Lower lobe of right lung (tissue), 2 donors: ENCODE measurements around the gene TFF3. TPM values are rescaled to one million over a fixed set of nuclear protein-coding genes. Genes with fewer than 3 reads are reported as not detected.

ENCODE experiments used
- ATAC-seq, 2 donors: fragments of 200-7000 bp; cut with Tn5 transposase; one replicate each; pipeline ENCODE4 v1.9.1; 2020 to 2022; ENCODE audit warnings: mild to moderate bottlenecking in 2 of 2, moderate library complexity in 2 of 2
- DNase-seq: peaks from one replicate; pipeline ENCODE4 v3.0.0-alpha.2; 2020
- H3K27ac ChIP-seq: fragments of 200-600 bp; one replicate; pipeline ENCODE4 v1.8.0; 2022
- H3K27me3 ChIP-seq: fragments of 200-600 bp; one replicate; pipeline ENCODE4 v1.8.0; 2022; ENCODE audit warnings: low read depth
- H3K36me3 ChIP-seq: fragments of 200-600 bp; one replicate; pipeline ENCODE4 v1.8.0; 2022; ENCODE audit warnings: mild to moderate bottlenecking
- H3K4me1 ChIP-seq: fragments of 200-600 bp; one replicate; pipeline ENCODE4 v1.8.0; 2022
- H3K4me3 ChIP-seq: fragments of 200-600 bp; one replicate; pipeline ENCODE4 v1.8.0; 2022; ENCODE audit warnings: mild to moderate bottlenecking
- H3K9me3 ChIP-seq: fragments of 200-600 bp; one replicate; pipeline ENCODE4 v1.8.0; 2022
- CTCF ChIP-seq: fragments of 200-600 bp; IDR thresholded peaks from one replicate; pipeline ENCODE4 v1.8.0; 2022; ENCODE audit warnings: antibody characterized with exemption, mild to moderate bottlenecking
- intact Hi-C: fragments of 100-400 bp; cut with DNase I; formaldehyde crosslinking; loops from one replicate; pipeline ENCODE4 v1.11.0; 2022
- total RNA-seq: library from RNA; stranded (reverse); fragmentation: NEBNext Ultra II Directional; extraction: Animal tissue kit (Norgen Biotek cat#: 25700); gene quantifications from one replicate; pipeline ENCODE4 v1.2.1, GENCODE V29; 2021
- donor health status: DM: no; HTN: yes; CAD: no; lungs with severe emphysema.

TFF3 gene
- total RNA-seq, 1 donor from 2014 or later = 19.0 TPM

- intact Hi-C loops = no loop called here
- no peak for DNase-seq
- Histone ChIP-seq H3K4me1 (peaks cover 51% of the 10 kb centered on the region), H3K36me3 (no peaks in the 10 kb centered on the region), H3K4me3 (no peak overlapping the region), H3K27ac (no peak overlapping the region), H3K9me3 (no peaks in the 10 kb centered on the region), H3K27me3 (no peaks in the 10 kb centered on the region)
- ATAC-seq = no peak
- no peak for TF ChIP-seq CTCF
These were observed 49.9 kb downstream of the TFF3 start for GRCh38 chr21:42265231-42265812.

GRCh38 chr21:42264245-42265195, 50.7 kb downstream of the TFF3 start:
- ATAC-seq = no peak
- DNase-seq = no peak
- TF ChIP-seq CTCF = no peak
- H3K27me3 ChIP-seq = no peaks in the 10 kb centered on the region
- peak overlapping the region; percentile 78 for H3K27ac ChIP-seq
- H3K4me3 ChIP-seq = no peak overlapping the region
- H3K9me3 ChIP-seq = no peaks in the 10 kb centered on the region
- H3K36me3 ChIP-seq = no peaks in the 10 kb centered on the region
- H3K4me1 ChIP-seq = peaks cover 56% of the 10 kb centered on the region
- intact Hi-C loops = no loop called here

GRCh38 chr21:42263591-42264131, 51.5 kb downstream of the TFF3 start:
- intact Hi-C loops = no loop called here
- peak overlapping the region; percentile 78 for H3K27ac ChIP-seq

GRCh38 chr21:42262831-42263231, 52.4 kb downstream of the TFF3 start:
- Histone ChIP-seq H3K27ac (peak overlapping the region; percentile 78), H3K36me3 (no peaks in the 10 kb centered on the region), H3K27me3 (no peaks in the 10 kb centered on the region), H3K9me3 (no peaks in the 10 kb centered on the region), H3K4me3 (no peak overlapping the region), H3K4me1 (peaks cover 54% of the 10 kb centered on the region)
- peak; percentile 72 to 75 for ATAC-seq
- intact Hi-C loops = no loop called here
- TF ChIP-seq CTCF = no peak
- DNase-seq = peak; percentile 86

More at GRCh38 chr21:42263591-42264131, 51.5 kb downstream of the TFF3 start:
- Histone ChIP-seq H3K36me3 (no peaks in the 10 kb centered on the region), H3K9me3 (no peaks in the 10 kb centered on the region), H3K27me3 (no peaks in the 10 kb centered on the region), H3K4me3 (no peak overlapping the region), H3K4me1 (peaks cover 57% of the 10 kb centered on the region)
- ATAC-seq (peak; percentile 64), DNase-seq (peak; percentile 76)
- TF ChIP-seq CTCF = no peak

GRCh38 chr21:42261829-42262200, 53.4 kb downstream of the TFF3 start:
- Histone ChIP-seq H3K4me1 (peaks cover 54% of the 10 kb centered on the region), H3K27ac (peak overlapping the region; percentile 31), H3K36me3 (no peaks in the 10 kb centered on the region), H3K9me3 (no peaks in the 10 kb centered on the region), H3K4me3 (no peak overlapping the region), H3K27me3 (no peaks in the 10 kb centered on the region)
- intact Hi-C loops = no loop called here
- ATAC-seq (no peak), DNase-seq (no peak)
- no peak for TF ChIP-seq CTCF

Other genes with a start within 250 kb of the TFF3 start
- 0.50 TPM for gene UMODL1, start 244.1 kb downstream of the TFF3 start, total RNA-seq
- 74.9 TPM for gene ABCG1, start 96.3 kb downstream of the TFF3 start, total RNA-seq
- gene TFF2, start 35.6 kb upstream of the TFF3 start, total RNA-seq = not detected
- not detected for gene TFF1, start 51.1 kb upstream of the TFF3 start, total RNA-seq
- 3.8 TPM for gene TMPRSS3, start 80.6 kb upstream of the TFF3 start, total RNA-seq
- 1.2 TPM for gene UBASH3A, start 88.5 kb upstream of the TFF3 start, total RNA-seq
- 18.1 TPM for gene RSPH1, start 180.8 kb upstream of the TFF3 start, total RNA-seq
- gene SLC37A1, start 198.4 kb upstream of the TFF3 start, total RNA-seq = 28.9 TPM